ENCODE data around the gene IL6R.

IL6R gene

DNA sequence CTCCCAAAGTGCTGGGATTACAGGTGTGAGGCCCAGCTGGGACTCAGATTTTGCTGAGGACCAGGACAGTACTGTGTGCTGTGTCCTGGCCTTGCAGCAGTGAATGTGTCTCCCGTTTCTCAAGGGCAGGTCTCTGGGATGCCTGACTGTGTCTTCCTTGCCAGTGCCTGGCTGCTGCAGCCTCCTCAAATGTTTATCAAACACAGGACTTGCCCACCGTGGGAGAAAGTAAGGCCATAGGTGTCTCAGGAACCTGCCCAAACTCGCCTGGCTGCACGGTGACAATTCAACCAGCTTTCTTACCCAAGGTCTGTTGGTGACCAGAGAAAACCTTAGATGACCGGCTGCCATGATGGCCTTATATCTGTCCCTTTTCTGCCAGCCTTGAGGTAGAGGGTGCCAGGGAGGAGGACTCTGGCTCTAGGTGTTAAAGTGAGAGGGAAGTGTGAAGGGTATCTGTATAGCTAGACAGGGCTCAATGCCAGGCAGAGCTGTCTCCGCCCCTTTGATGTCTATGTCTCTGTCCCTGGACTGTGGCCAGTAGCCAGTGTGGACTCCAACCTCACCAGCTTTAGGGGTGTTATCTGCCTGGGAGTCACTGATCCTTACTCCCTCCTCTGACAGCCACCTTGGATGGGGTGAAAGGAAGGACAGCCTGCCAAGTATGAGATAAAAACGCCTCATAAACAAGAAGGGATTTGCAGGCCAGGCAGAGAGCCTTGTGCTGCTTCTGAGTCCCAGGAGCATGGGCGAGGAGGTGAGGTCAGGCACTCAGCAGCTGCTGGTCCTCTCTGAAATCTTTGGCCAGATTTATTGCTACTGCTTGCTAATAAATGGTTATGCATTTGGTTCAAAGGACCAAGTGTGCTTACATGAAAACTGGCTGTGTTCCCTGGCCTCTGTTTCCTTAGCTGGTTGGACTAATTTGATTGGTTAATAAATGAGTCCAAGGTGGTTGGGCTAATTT lies 22.3 kb downstream of the IL6R start:
- no peak for DNase-seq

- DNase-seq: no peak
Observed at GRCh38 chr1:154429118-154429517, 24.0 kb downstream of the IL6R start.

DNA sequence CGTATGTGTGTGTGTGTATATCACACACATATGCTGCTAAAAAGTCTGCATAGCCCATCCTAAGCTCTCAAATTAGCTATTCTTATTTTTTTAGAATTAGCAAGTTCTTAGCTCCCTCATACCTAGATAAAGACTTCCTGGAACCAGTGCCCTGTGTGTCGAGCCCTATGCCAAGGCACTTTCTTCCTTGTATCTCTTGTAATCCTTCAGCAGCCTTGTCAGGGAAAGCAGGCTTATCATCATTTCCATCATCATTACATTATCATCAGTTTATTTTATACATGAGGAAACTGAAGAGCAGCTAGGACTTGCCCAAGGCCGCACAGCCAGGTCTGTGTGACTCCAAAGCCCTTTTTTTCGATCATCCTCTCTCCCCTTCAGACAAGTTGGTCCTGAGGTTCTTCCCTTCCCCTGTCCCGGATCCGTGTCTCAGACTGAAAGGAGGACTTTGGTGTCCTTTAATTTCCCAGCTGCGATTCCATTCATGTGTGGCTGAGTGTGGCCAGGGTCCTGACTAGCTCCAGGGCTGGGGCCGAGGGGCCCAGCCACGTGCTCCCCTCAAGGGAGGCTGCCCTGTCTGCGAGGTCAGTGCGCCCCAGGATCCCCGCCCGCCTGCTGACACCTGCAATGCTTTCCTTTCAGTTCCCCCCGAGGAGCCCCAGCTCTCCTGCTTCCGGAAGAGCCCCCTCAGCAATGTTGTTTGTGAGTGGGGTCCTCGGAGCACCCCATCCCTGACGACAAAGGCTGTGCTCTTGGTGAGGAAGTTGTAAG lies 24.9 kb downstream of the IL6R start:
- no peak for DNase-seq

- no peak for DNase-seq
Observed at GRCh38 chr1:154430903-154431302, 25.8 kb downstream of the IL6R start.

GRCh38 chr1:154431586-154432373 lies 26.6 kb downstream of the IL6R start:
- no peak for DNase-seq

GRCh38 chr1:154433161-154433764 lies 28.1 kb downstream of the IL6R start:
- DNase-seq: no peak

DNA sequence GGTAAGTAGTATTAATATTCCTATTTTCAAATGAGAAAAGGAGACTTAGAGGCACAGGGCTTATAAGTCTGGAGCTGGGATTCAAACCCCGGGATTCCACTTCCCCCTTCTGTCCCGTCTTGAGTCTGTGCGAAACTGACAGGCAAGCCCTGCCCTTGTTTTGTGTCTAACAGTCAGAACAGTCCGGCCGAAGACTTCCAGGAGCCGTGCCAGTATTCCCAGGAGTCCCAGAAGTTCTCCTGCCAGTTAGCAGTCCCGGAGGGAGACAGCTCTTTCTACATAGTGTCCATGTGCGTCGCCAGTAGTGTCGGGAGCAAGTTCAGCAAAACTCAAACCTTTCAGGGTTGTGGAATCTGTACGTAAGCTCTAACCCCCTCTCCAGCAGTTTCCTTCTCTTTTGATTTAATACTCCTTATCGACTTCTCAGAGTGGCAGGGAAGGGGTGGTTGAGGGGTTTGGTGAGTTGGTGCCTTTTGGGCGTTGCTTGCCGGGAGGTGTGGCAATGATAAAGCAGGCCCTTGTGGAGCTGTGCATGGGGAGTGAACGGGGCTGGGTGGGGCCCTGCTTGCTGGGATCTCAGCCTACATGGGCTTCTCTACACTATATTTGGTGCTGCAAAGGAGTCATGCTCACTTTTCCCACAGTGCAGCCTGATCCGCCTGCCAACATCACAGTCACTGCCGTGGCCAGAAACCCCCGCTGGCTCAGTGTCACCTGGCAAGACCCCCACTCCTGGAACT lies 29.4 kb downstream of the IL6R start:
- no peak for DNase-seq

GRCh38 chr1:154435599-154436200 lies 30.6 kb downstream of the IL6R start:
- no peak for DNase-seq

DNA sequence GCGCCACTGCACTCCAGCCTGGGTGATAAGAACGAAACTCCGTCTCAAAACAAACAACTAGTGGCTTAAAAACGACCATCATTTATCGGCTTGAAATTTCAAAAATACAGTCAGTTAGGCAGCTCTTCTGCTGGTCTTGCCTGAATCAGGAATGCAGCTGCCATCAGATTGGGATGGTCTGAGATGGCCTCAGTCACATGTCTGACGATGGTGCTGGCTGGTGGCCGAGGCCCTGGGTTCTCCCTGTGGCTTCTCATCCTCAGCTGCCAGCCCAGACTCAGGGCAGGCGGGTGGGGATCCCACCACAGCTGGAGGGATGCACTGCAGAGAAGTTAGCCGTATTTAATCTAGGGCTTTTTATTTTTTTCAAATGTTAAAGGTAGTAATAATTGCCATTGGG lies 31.3 kb downstream of the IL6R start:
- no peak for DNase-seq

DNA sequence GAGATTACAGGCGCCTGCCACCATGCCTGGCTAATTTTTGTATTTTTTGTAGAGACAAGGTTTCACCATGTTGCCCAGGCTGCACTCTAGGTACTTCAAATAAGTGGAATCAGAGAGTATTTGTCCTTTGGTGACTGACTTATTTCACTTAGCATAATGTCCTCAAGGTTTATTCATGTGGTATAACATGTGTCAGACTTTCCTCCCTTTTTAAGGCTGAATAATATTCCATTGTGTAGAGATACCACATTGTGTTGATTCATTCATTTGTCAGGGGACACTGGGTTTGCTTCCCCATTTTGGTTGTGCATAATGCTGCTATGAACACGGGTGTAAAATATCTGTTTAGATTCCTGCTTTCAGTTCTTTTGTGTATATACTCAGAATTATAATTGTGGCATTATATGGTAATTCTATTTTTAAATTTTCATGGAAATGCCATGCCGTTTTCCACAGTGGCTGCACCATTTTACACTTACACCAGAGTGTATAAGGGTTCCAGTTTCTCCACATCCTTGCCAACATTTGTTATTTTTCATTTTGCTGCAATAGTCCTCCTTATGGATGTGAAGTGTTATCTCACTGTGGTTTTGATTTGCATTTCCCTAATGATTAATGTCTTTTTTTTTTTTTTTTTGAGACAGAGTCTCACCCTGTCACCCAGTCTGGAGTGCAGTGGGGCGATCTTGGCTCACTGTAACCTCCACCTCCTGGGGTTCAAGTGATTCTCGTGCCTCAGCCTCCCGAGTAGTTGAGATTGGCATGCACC lies 35.1 kb downstream of the IL6R start:
- DNase-seq: no peak

DNA sequence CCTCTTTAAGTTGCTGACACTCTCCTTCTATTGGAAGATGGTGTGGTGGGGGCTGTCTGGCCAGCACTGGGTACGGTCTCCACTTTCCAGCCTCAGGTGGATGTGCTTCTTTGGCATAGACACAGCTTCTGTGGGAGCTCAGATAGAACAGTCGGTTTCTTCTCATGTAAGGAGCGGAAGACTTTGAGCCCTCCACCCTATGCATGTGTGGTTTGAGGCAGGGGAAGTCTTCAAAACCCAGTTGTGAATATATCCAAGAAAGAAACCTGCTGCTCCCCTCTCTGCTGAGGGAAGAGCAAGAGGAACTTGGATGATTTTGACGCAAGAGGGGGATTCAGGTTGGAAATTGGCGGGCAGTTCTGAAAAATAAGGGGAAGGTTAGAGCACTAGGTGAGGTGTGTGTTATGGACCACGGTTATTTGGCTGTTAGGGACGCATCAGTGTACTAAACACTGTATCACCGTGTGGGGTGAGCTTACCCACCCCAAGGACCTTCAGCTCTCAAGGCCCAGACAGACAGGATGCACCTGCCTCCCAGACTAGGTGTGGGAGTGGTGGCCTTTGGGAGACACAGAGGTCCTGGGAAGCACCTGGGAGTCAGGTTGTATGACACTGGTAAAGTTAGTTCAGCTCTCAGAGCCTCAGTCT lies 36.2 kb downstream of the IL6R start:
- no peak for DNase-seq

GRCh38 chr1:154442006-154442740 lies 37.0 kb downstream of the IL6R start:
- no peak for DNase-seq

DNA sequence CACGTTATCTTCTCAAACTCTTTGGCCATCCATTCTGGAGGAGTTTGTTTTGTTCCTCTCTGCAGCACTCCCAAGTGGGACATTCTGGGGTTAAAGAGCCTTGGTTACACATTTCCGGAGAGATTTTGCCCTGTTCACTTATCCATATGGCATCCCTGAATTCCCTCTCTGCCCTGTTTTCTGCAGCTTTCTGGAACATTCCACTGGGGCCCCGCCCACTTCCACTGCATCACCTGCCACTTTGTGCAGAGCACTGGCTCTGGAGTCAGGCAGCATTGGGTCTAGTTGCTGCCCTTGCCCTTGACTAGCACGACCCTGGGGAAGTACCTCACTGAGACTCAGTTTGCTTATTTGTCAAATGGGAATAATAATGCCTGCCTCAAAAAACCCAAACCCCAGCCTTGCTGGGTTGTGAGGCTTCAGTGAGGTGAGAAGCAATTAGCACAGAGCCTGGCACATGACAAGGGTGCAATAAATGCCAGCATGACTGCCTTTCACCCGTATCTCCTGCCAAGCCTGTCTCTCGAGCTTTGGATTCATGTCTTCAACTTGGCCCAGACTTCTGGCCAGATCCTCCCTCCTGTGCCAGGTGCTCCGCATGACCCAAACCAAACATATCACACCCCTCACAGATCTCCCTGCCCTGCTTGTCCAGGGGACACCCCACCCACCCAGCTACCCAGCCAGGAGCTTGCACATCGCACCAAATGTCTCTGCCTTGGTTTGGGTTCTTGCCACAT lies 38.3 kb downstream of the IL6R start:
- no peak for DNase-seq

DNA sequence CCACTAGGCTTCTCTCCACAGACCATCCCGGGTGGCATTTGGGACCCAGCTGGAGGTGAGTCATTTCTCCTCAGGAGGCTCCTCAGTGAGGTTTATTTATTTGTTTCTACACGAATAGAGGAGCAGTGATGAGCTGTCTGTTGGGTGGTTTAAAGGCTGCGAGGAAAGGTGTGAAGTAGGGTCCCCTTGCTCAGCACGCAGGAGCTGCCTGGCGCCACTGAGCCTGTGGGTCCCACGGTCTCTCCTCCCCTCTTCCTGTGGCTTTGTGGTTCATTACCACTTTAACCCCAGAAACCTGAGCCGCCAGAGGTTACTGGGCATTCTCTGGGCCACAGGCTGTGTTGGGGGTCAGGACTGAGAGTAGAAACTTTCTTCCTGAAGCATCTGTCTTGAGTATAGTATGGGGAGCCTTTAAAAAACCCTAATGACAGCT lies 39.9 kb downstream of the IL6R start:
- peak; percentile 75 for DNase-seq

GRCh38 chr1:154446292-154446691 lies 41.1 kb downstream of the IL6R start:
- DNase-seq: no peak

DNA sequence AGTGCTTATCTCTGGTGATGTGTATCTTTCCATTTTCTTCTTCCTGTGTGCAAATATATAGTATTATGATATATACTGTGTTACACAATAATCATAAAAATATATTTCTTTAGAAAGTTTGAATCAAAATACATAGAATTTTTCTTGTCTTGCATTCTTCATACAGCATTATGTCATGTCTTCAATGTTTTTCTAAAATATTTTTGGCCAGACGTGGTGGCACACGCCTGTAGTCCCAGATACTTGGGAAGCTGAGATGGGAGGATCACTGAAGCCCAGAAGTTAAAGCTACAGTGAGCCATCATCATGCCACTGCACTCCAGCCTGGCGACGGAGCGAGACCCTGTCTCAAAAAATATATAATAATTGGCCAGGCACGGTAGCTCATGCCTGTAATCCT lies 41.6 kb downstream of the IL6R start:
- no peak for DNase-seq

GRCh38 chr1:154448331-154448811 lies 43.2 kb downstream of the IL6R start:
- no peak for DNase-seq

GRCh38 chr1:154453161-154453560 lies 48.0 kb downstream of the IL6R start:
- no peak for DNase-seq
